Muscle of back (tissue), 11 donors: ENCODE data around the gene HIPK2. TPM values are rescaled to one million over a fixed set of nuclear protein-coding genes. Genes with fewer than 3 reads are reported as not detected.

Experiments used
- DNase-seq, 3 donors: peaks; one replicate each; pipeline versions ENCODE4 v3.0.0 to v3.0.0-alpha.2; 2013
- polyA plus RNA-seq, 10 donors: library from polyadenylated mRNA; unstranded; fragments of 120-200 nt; gene quantifications; one replicate each; pipeline ENCODE4 v1.2.1, GENCODE V29; 2013; ENCODE audit not compliant: insufficient read length in 10 of 10

HIPK2 gene
- polyA plus RNA-seq, 10 donors, result 8.2 to 13.3 (median 11.9) TPM

- DNase-seq, result no peak
Observed at GRCh38 chr7:139696552-139696951, 81.2 kb downstream of the HIPK2 start.

- DNase-seq, result no peak
Observed at GRCh38 chr7:139695588-139695987, 82.2 kb downstream of the HIPK2 start.

- no peak for DNase-seq
Observed at GRCh38 chr7:139695051-139695450, 82.7 kb downstream of the HIPK2 start.

- no peak for DNase-seq
Observed at GRCh38 chr7:139694389-139694676, 83.5 kb downstream of the HIPK2 start.

GRCh38 chr7:139693651-139694388 lies 84.0 kb downstream of the HIPK2 start:
- no peak for DNase-seq

- no peak for DNase-seq
Observed at GRCh38 chr7:139692723-139693122, 85.1 kb downstream of the HIPK2 start.

- no peak for DNase-seq
Observed at GRCh38 chr7:139691253-139691781, 86.5 kb downstream of the HIPK2 start.

GRCh38 chr7:139687980-139688632 lies 89.7 kb downstream of the HIPK2 start:
- DNase-seq, result no peak

DNA sequence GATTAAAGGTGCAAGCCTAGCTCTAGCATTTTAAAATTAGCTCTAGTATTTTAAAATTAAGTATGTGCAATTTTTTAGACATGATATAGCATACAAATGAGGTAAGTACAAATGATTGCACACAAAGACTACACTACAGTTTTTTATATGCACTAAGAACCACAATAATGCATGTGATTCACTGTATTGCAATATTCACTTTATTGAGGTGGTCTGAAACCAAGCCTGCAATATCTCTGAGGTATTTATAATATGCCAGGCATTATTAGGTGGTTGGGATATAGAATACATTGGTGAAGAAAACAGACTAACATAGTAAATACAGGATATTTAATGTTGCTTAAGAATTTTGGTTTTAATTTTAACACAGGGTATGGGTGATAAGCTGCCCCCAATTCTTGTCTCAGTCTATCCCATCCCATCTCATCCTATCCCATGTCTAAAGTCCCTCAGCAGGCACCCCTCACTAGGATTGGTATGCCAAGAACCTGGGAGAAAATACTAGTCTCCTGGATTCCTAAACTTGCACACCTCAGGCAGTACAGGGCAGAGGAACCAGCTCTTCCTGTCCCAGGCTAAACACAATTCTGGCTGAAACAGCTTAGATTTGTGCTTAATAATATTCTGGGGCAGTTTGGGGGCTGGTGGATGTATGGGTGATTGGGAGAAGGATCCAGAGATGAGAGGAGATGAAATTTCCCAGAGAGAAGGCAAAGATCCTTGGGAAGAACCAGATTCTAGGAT lies 90.4 kb downstream of the HIPK2 start:
- DNase-seq, result no peak

DNA sequence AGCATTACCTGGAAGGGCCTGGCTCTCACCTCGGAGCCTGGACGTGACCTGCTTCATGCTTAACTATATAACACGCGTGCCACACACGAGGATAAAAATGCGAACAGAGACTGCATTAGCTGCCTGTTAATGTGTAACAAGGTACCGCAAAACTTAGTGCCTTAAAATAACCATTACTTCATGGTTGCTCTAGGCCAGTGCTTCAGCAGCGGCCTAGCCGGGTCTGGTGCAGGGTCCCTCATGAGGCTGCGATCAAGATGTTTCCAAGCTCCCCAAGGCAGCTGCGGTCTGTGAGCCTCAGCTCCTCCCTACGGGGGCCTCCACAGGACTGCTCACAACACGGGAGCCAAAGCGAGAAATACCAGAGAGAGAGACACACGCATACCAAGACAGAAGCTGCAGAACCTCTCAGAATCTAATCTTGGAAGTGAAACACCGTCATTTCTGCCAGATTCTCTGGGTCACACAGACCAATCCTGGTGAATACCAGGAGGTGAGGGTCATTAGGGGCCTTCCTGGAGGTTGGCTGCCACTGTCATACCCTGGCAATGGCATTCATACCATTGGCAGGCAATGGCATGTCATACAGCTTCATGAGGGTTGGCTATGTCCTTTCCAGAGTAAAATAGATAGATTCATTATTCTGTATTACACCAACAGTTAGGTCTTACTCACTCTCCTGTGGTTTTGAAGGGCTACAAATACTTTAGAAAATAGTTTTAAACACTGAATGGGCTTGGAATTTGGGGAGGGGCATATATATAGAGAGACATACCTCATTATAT lies 94.5 kb downstream of the HIPK2 start:
- DNase-seq, result peak in 2 of 3 donors; percentile 43 to 71

GRCh38 chr7:139682136-139683013 lies 95.4 kb downstream of the HIPK2 start:
- peak in 1 of 3 donors; percentile 74 for DNase-seq

DNA sequence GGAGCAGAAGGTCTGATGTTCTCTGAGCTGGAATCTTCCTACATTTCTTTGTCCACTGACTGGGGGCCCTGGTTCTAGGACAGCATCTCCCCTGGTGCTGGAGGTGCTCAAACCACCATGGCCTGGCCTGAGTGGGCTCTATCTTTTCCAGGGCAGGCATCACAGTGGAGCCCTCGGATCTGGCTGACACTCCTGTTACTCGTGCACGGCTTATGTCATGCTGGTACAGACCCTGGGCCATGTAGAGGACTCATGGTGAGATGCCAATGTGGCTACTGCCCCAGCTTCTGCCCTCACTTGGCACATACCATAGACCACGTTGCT lies 96.0 kb downstream of the HIPK2 start:
- DNase-seq, result no peak

- no peak for DNase-seq
Observed at GRCh38 chr7:139681463-139681755, 96.4 kb downstream of the HIPK2 start.

GRCh38 chr7:139680676-139681462 lies 96.9 kb downstream of the HIPK2 start:
- DNase-seq, result peak in 1 of 3 donors; percentile 93

DNA sequence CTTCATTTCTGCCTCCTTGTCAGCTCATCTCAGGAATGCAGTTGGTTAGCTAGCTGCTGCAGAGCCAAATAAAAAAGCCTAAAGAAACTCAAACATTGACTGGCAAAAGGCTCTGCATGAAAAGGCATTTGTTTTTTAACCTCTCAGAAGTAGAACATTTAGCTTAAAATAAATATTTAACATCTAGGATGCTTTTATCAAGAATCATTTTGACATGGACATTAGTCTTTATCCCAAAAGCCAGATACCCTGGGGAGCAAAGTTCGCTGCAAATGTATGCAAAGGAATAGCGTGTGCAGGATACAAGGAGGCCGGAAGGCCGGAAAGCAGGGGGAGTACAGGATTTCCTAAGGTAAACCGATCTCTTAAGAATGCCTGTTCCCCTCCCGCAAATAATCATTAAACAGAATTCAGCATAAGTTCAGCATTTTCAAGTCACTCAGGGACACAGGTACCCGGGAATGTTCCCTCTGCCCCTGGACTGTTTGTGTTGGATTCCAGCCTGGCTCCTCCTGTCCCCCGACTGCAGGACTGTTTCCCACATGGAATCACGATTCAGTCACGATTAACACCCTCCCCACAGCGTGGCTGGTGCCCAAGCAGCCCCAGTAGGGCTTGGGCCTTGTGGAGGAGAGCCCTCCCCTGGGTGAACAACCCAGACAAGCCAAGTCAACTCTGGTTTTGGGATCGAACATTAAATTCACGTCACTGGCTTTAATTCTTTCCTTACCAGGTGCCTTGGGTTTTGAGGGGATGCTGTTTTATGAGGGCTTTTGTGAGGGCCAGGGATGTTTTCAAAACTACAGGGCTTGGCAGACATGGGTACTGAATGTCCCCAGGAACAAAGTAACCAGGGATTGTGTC lies 97.8 kb downstream of the HIPK2 start:
- DNase-seq, result peak in 1 of 3 donors; percentile 15

GRCh38 chr7:139676390-139676789 lies 101.4 kb downstream of the HIPK2 start:
- no peak for DNase-seq

- no peak for DNase-seq
Observed at GRCh38 chr7:139675127-139676125, 102.4 kb downstream of the HIPK2 start.

GRCh38 chr7:139674752-139675126 lies 103.1 kb downstream of the HIPK2 start:
- DNase-seq, result no peak
